ENCODE data around the gene EIF4E1B. TPM values are rescaled to one million over a fixed set of nuclear protein-coding genes. Genes with fewer than 3 reads are reported as not detected.

EIF4E1B gene
- total and polyA plus RNA-seq, 4 donors: not detected

DNA sequence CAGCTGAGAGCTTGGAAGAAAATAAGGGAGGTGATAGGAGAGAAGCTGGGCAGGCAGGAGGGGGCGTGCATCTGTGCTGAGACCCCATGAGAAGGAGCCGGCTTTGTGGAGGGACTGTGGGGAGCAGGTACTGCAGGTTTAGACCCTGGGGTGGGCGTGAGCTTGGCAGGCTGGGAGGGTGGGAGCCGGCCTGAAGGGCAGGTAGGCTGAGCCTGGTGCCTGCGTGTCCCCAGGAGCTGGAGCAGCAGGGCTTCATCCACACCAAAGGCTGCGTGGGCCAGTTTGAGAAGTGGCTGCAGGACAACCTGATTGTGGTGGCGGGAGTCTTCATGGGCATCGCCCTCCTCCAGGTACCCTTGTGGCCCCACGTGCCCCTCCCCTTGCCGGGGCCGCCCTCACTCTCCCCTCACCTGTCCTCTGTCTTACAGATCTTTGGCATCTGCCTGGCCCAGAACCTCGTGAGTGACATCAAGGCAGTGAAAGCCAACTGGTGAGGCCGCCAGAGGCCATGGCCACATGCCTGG is 26.1 kb downstream of the EIF4E1B start (continued):
- no peak for TF ChIP-seq ZBTB33 (IDR thresholded peaks at IDR 0.05)
- TF ChIP-seq, protein P1, sequence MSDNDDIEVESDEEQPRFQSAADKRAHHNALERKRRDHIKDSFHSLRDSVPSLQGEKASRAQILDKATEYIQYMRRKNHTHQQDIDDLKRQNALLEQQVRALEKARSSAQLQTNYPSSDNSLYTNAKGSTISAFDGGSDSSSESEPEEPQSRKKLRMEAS (IDR thresholded peaks at IDR 0.05): no peak

DNA sequence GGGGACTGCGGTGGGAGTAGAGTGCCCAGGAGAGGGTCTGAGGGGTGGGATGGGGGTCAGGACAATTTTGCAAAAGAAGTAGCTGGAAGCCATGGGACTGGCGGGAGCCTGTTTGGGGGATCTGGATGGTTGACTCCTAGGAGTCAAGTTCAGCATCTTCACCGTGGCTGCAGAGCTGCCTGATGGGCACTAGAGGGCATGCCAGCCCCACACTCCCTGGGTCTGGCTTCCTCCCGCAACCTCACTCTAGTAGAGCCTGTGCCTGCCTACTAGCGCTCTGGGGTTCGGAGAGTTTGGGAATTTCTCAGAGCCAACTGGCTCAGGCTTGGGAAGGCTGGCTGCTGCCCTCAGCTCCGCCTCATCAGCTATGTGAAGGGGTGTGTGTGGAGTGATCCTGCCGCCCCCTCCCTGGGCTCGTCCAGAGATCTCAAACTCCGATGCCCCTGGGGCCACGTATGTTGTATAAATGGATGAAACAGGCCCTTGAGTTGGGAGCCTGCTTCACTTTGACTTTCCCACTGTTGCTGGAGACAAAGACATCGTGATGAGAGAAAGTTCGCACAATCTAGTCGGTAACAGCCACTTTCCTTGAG is 27.6 kb downstream of the EIF4E1B start:
- Histone ChIP-seq H3K4me1 (ENCODE audit: control insufficient read depth in 4 of 4, insufficient read depth in 4 of 4, low read length in 3 of 4) (peaks cover 2 to 20% (median 14%) of the 10 kb centered on the region in 4 donors), H3K9ac (ENCODE audit: low read depth in 1 of 2, low read length in 2 of 2) (no peak overlapping the region), H3K9me3 (ENCODE audit: control insufficient read depth in 4 of 4, low read length in 3 of 4) (no peaks in the 10 kb centered on the region), H3K4me3 (ENCODE audit: low read depth in 1 of 3, low read length in 3 of 3) (no peak overlapping the region), H3K27ac (ENCODE audit: low read depth in 1 of 2, low read length in 2 of 2) (no peak overlapping the region), H3K36me3 (ENCODE audit: control insufficient read depth in 4 of 4, insufficient read depth in 3 of 4, low read depth in 1 of 4, low read length in 3 of 4) (peaks cover 0 to 8% (median 1%) of the 10 kb centered on the region in 4 donors), H3K27me3 (ENCODE audit: control insufficient read depth in 4 of 4, insufficient read depth in 4 of 4, low read length in 3 of 4) (no peaks in the 10 kb centered on the region)
- 46% methylated on average over 14 of the region's 14 CpGs for WGBS
- DNase-seq (ENCODE audit: low spot score): peak; percentile 61
- peak; percentile 79 to 91 for TF ChIP-seq RAD21 (IDR thresholded peaks at IDR 0.05)
- TF ChIP-seq YY1 (IDR thresholded peaks at IDR 0.05): no peak
- TF ChIP-seq, protein P2, sequence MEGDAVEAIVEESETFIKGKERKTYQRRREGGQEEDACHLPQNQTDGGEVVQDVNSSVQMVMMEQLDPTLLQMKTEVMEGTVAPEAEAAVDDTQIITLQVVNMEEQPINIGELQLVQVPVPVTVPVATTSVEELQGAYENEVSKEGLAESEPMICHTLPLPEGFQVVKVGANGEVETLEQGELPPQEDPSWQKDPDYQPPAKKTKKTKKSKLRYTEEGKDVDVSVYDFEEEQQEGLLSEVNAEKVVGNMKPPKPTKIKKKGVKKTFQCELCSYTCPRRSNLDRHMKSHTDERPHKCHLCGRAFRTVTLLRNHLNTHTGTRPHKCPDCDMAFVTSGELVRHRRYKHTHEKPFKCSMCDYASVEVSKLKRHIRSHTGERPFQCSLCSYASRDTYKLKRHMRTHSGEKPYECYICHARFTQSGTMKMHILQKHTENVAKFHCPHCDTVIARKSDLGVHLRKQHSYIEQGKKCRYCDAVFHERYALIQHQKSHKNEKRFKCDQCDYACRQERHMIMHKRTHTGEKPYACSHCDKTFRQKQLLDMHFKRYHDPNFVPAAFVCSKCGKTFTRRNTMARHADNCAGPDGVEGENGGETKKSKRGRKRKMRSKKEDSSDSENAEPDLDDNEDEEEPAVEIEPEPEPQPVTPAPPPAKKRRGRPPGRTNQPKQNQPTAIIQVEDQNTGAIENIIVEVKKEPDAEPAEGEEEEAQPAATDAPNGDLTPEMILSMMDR (IDR thresholded peaks at IDR 0.05; ENCODE audit: low read depth, low read length, missing input control): peak; percentile 72

- peak overlapping the region; percentile 6 to 31 (median 21) for H3K4me3 ChIP-seq (ENCODE audit: low read depth in 1 of 3, low read length in 3 of 3)
- no peaks in the 10 kb centered on the region for H3K27me3 ChIP-seq (ENCODE audit: control insufficient read depth in 4 of 4, insufficient read depth in 4 of 4, low read length in 3 of 4)
- DNase-seq (ENCODE audit: low spot score): no peak
- no peaks in the 10 kb centered on the region for H3K9me3 ChIP-seq (ENCODE audit: control insufficient read depth in 4 of 4, low read length in 3 of 4)
- WGBS: 43% methylated on average over 11 of the region's 11 CpGs
- no peak overlapping the region for H3K9ac ChIP-seq (ENCODE audit: low read depth in 1 of 2, low read length in 2 of 2)
- peaks cover 0 to 2% (median 0%) of the 10 kb centered on the region in 4 donors for H3K36me3 ChIP-seq (ENCODE audit: control insufficient read depth in 4 of 4, insufficient read depth in 3 of 4, low read depth in 1 of 4, low read length in 3 of 4)
- H3K4me1 ChIP-seq (ENCODE audit: control insufficient read depth in 4 of 4, insufficient read depth in 4 of 4, low read length in 3 of 4): peaks cover 2 to 24% (median 18%) of the 10 kb centered on the region in 4 donors
- H3K27ac ChIP-seq (ENCODE audit: low read depth in 1 of 2, low read length in 2 of 2): peak overlapping the region; percentile 25 to 81
- TF ChIP-seq RXRA (IDR thresholded peaks at IDR 0.05): no peak
- TF ChIP-seq GABPA (IDR thresholded peaks at IDR 0.05 in 1 of 2, conservative IDR thresholded peaks at IDR 0.05 in 1 of 2): no peak
- no peak for TF ChIP-seq YY1 (IDR thresholded peaks at IDR 0.05)
- TF ChIP-seq RAD21 (IDR thresholded peaks at IDR 0.05): no peak
- no peak for TF ChIP-seq JUND (IDR thresholded peaks at IDR 0.05)
- TF ChIP-seq, protein P2 (IDR thresholded peaks at IDR 0.05; ENCODE audit: low read depth, low read length, missing input control): no peak
- no peak for TF ChIP-seq HNF4G (IDR thresholded peaks at IDR 0.05)
- TF ChIP-seq ZBTB33 (IDR thresholded peaks at IDR 0.05): no peak
- no peak for TF ChIP-seq SP1 (IDR thresholded peaks at IDR 0.05)
- no peak for TF ChIP-seq FOXA2 (IDR thresholded peaks at IDR 0.05)
- no peak for TF ChIP-seq HNF4A (conservative IDR thresholded peaks at IDR 0.05)
- TF ChIP-seq FOXA1 (IDR thresholded peaks at IDR 0.05): no peak
- no peak for TF ChIP-seq REST (IDR thresholded peaks at IDR 0.05)
- TF ChIP-seq NR2F2 (IDR thresholded peaks at IDR 0.05): no peak
Measured at GRCh38 chr5:176658817-176659511, 28.5 kb downstream of the EIF4E1B start.

All from liver (tissue), 9 donors.